ENCODE data around the gene STK11.

DNA sequence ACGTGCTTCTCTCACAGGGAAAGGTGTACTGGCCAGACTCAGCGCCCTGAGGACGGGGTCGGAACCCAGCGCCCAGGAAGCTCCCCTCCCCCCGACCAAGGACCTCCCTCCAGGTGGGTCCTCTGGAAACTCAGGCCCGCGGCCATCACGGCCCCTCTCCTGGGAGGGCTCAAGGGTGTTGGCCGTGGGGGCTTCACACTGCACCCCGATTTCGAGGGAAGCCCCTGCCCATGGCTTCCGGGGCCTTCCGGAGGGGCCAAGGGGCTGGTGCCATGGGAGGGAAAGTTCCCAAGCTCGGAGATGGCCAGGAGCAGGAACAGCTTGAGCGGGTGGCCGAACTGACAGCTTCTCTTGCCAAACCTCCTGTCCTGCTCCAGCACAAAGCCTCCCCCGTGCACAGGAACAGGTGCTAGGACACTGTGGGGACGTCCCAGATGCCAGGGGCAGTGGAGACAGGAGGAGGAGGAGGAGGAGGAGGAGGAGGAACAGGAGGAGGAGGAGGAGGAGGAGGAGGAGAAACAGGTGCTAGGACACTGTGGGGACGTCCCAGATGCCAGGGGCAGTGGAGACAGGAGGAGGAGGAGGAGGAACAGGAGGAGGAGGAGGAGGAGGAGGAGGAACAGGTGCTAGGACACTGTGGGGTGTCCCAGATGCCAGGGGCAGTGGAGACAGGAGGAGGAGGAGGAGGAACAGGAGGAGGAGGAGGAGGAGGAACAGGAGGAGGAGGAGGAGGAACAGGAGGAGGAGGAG, 41.5 kb upstream of the STK11 start:
- TF ChIP-seq, protein P1, sequence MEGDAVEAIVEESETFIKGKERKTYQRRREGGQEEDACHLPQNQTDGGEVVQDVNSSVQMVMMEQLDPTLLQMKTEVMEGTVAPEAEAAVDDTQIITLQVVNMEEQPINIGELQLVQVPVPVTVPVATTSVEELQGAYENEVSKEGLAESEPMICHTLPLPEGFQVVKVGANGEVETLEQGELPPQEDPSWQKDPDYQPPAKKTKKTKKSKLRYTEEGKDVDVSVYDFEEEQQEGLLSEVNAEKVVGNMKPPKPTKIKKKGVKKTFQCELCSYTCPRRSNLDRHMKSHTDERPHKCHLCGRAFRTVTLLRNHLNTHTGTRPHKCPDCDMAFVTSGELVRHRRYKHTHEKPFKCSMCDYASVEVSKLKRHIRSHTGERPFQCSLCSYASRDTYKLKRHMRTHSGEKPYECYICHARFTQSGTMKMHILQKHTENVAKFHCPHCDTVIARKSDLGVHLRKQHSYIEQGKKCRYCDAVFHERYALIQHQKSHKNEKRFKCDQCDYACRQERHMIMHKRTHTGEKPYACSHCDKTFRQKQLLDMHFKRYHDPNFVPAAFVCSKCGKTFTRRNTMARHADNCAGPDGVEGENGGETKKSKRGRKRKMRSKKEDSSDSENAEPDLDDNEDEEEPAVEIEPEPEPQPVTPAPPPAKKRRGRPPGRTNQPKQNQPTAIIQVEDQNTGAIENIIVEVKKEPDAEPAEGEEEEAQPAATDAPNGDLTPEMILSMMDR (IDR thresholded peaks at IDR 0.05; ENCODE audit: low read depth, low read length): no peak
- no peak for TF ChIP-seq EZH2phosphoT487 (IDR thresholded peaks at IDR 0.05; ENCODE audit: low read depth)
